Astrocyte (in vitro differentiated cells and primary cell): ENCODE data around the gene PYGM. TPM values are rescaled to one million over a fixed set of nuclear protein-coding genes. Genes with fewer than 3 reads are reported as not detected.

Experiments
- DNase-seq: peaks from one replicate; pipeline ENCODE4 v3.0.0-alpha.2; 2010; ENCODE audit warnings: low read depth
- FAIRE-seq: peaks from 2 replicates; lab custom pipeline; 2011; peaks lifted over from hg19 to GRCh38; lab: Jason Lieb, UNC
- H2AFZ ChIP-seq: 2 replicates; pipeline ENCODE4 v1.6.0; 2012; ENCODE audit warnings: low read depth, low read length, inconsistent platforms
- H3K27ac ChIP-seq: 2 replicates; pipeline ENCODE4 v1.5.1; 2011; ENCODE audit warnings: low read depth, low read length, inconsistent platforms
- H3K27me3 ChIP-seq: 2 replicates; pipeline ENCODE4 v1.6.0; 2011; ENCODE audit warnings: low read length, inconsistent platforms; ENCODE audit not compliant: insufficient read depth
- H3K36me3 ChIP-seq: 2 replicates; pipeline ENCODE4 v1.5.1; 2011; ENCODE audit warnings: low read length, inconsistent platforms; ENCODE audit not compliant: insufficient read depth
- H3K4me1 ChIP-seq: 2 replicates; pipeline ENCODE4 v1.5.1; 2011; ENCODE audit warnings: low read length, inconsistent platforms; ENCODE audit not compliant: insufficient read depth
- H3K4me2 ChIP-seq: 2 replicates; pipeline ENCODE4 v1.6.0; 2012; ENCODE audit warnings: low read length, inconsistent platforms
- H3K4me3 ChIP-seq: 2 replicates; pipeline ENCODE4 v1.5.1; 2011; ENCODE audit warnings: low read depth, mild to moderate bottlenecking, low read length, inconsistent platforms; ENCODE audit not compliant: insufficient read depth
- H3K79me2 ChIP-seq: 2 replicates; pipeline ENCODE4 v1.6.0; 2012; ENCODE audit warnings: mild to moderate bottlenecking, low read length, inconsistent platforms; ENCODE audit not compliant: insufficient read depth
- H3K9ac ChIP-seq: 2 replicates; pipeline ENCODE4 v1.6.0; 2012; ENCODE audit warnings: mild to moderate bottlenecking, low read length, inconsistent platforms
- H3K9me3 ChIP-seq: 2 replicates; pipeline ENCODE4 v1.5.1; 2012; ENCODE audit warnings: low read depth, mild to moderate bottlenecking, low read length, inconsistent platforms; ENCODE audit not compliant: insufficient read depth
- H4K20me1 ChIP-seq: 2 replicates; pipeline ENCODE4 v1.6.0; 2012; ENCODE audit warnings: low read length, inconsistent platforms; ENCODE audit not compliant: insufficient read depth
- H3K27ac Mint-ChIP-seq: one replicate; pipeline ENCODE4 v1.8.0; 2021; ENCODE audit warnings: mild to moderate bottlenecking, mixed read lengths; ENCODE audit not compliant: unreplicated experiment
- H3K27me3 Mint-ChIP-seq: one replicate; pipeline ENCODE4 v1.8.0; 2021; ENCODE audit warnings: low read depth, mixed read lengths; ENCODE audit not compliant: unreplicated experiment
- H3K36me3 Mint-ChIP-seq: one replicate; pipeline ENCODE4 v1.8.0; 2021; ENCODE audit warnings: low read depth, mixed read lengths; ENCODE audit not compliant: unreplicated experiment
- H3K4me1 Mint-ChIP-seq: one replicate; pipeline ENCODE4 v1.8.0; 2021; ENCODE audit warnings: low read depth, mixed read lengths; ENCODE audit not compliant: unreplicated experiment
- H3K4me3 Mint-ChIP-seq: one replicate; pipeline ENCODE4 v1.8.0; 2021; ENCODE audit warnings: mild to moderate bottlenecking, moderate library complexity, mixed read lengths; ENCODE audit not compliant: unreplicated experiment
- H3K9me3 Mint-ChIP-seq: one replicate; pipeline ENCODE4 v1.8.0; 2021; ENCODE audit warnings: mild to moderate bottlenecking, mixed read lengths; ENCODE audit not compliant: unreplicated experiment
- EZH2 ChIP-seq: IDR thresholded peaks from 2 replicates; pipeline ENCODE4 v1.6.1; 2012; ENCODE audit warnings: mild to moderate bottlenecking, low read length, inconsistent platforms; ENCODE audit not compliant: insufficient read depth
- total RNA-seq: library from RNA; stranded (reverse); gene quantifications from 2 replicates; pipeline ENCODE4 v1.2.1, GENCODE V29; 2021
- TF ChIP-seq, protein P1 (sequence below): IDR thresholded peaks from 2 replicates; pipeline ENCODE4 v1.5.1; 2011; ENCODE audit warnings: low read depth, mild to moderate bottlenecking, inconsistent platforms, low read length, moderate library complexity; ENCODE audit not compliant: insufficient read depth

Gene PYGM
- total RNA-seq, 1 donor from 2014 or later = 0.68 TPM

DNA sequence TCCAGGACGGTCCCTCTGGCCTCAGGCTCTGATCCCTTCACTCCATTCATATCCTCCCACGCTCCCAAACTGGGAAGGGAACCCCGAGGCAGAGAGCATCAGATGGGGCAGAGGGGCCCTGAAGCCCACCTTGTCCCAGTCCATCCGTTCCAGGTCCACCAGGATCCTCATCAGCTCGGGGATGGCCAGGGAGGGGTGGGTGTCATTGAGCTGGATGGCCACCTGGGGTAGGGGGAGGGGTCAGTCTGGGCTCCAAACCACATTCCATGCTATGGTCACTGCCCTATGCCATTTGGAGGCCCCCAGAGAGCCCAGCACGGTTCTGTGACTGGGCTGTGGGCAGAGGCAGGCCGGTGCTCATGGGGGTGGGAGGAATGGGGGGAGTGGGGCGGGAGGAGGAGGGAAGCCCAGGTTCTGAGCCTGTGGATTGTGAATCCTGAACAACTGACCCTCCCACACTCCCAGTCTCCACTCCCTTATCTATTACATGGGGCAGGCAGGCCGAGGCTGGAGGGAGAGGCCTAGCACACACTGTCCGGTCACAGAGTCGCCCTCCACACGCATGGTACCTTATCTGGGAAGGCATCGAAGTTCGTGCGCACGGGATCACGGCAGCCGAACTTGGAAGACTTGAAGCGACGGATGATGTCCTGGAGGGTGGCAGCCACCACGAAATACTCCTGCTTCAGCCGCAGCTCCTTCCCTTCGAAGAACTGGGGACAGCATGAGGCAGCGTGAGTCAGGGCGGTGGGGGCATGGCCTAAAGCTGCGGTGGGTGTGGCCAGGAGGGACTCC is 5.5 kb downstream of the PYGM start:
- H3K36me3 ChIP-seq = no peaks in the 10 kb centered on the region
- peaks cover 9% of the 10 kb centered on the region for H3K36me3 Mint-ChIP-seq
- H3K4me3 Mint-ChIP-seq = no peak overlapping the region
- H3K27me3 ChIP-seq = no peaks in the 10 kb centered on the region
- no peak overlapping the region for H3K27ac ChIP-seq
- no peak overlapping the region for H3K9ac ChIP-seq
- no peak for FAIRE-seq
- H3K79me2 ChIP-seq = no peaks in the 10 kb centered on the region
- no peak overlapping the region for H3K27ac Mint-ChIP-seq
- no peak for DNase-seq
- no peaks in the 10 kb centered on the region for H4K20me1 ChIP-seq
- no peak for TF ChIP-seq EZH2
- TF ChIP-seq, protein P1, sequence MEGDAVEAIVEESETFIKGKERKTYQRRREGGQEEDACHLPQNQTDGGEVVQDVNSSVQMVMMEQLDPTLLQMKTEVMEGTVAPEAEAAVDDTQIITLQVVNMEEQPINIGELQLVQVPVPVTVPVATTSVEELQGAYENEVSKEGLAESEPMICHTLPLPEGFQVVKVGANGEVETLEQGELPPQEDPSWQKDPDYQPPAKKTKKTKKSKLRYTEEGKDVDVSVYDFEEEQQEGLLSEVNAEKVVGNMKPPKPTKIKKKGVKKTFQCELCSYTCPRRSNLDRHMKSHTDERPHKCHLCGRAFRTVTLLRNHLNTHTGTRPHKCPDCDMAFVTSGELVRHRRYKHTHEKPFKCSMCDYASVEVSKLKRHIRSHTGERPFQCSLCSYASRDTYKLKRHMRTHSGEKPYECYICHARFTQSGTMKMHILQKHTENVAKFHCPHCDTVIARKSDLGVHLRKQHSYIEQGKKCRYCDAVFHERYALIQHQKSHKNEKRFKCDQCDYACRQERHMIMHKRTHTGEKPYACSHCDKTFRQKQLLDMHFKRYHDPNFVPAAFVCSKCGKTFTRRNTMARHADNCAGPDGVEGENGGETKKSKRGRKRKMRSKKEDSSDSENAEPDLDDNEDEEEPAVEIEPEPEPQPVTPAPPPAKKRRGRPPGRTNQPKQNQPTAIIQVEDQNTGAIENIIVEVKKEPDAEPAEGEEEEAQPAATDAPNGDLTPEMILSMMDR = no peak
- peaks cover 17% of the 10 kb centered on the region for H3K27me3 Mint-ChIP-seq
- no peaks in the 10 kb centered on the region for H3K9me3 Mint-ChIP-seq
- no peak overlapping the region for H2AFZ ChIP-seq
- H3K9me3 ChIP-seq = no peaks in the 10 kb centered on the region
- H3K4me1 Mint-ChIP-seq = no peaks in the 10 kb centered on the region
- no peak overlapping the region for H3K4me2 ChIP-seq
- H3K4me3 ChIP-seq = no peak overlapping the region
- no peaks in the 10 kb centered on the region for H3K4me1 ChIP-seq

DNA sequence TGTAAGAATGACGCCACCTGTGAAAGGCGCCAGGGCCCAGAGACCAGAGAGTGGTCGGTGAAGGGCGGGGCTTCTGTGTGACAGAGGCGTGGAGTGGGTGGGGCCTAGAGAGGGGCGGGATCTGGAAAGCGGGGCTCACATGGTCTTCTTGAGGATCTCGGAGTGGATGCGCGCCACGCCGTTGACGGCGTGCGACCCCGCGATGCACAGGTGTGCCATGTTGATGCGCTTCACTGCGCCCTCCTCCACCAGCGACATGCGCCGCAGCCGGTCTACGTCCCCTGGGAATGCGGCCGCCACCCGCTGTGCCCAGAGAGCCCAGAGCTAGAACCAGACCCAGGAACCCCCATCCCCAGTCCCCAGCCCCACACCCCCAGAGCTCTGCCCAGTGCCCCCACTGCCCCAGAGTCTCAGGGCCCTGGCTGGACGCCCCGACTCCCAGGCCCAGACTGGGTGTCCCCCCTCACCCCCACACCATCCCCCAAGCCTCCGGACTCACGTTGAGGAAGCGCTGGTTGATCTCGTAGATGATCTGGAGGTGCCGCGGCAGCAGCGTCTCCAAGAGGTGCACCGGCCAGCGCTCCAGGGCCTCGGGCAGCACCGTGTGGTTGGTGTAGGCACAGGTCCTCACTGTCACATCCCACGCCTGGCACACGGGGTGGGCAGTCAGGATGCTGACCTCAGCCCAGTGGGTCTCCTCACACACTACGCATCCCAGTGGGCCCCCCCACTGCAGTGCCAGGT is 6.2 kb downstream of the PYGM start:
- H3K9me3 Mint-ChIP-seq = no peaks in the 10 kb centered on the region
- TF ChIP-seq, protein P1 = no peak
- no peak for TF ChIP-seq EZH2

DNA sequence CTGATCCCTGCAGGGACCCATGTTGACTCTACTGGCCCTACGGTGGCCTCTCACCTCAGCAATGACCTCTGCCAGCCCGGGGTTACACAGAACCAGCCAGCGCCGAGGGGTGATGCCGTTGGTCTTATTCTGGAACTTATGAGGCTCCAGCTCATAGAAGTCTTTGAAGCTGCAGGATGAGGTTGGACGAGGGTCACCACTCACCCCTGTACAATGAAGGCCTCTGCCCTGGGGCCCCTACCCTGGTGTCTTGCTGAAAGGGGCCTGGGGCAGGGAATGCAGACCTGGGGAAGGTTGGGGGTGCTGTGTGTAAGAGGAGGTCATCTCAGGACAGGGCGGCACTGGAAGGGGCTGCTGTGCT is 6.8 kb downstream of the PYGM start:
- no peaks in the 10 kb centered on the region for H4K20me1 ChIP-seq
- TF ChIP-seq EZH2 = no peak
- TF ChIP-seq, protein P1 = no peak
- no peak overlapping the region for H3K4me2 ChIP-seq
- Mint-ChIP-seq H3K36me3 (peaks cover 9% of the 10 kb centered on the region), H3K27ac (no peak overlapping the region), H3K9me3 (no peaks in the 10 kb centered on the region), H3K4me3 (no peak overlapping the region), H3K4me1 (no peaks in the 10 kb centered on the region), H3K27me3 (peaks cover 17% of the 10 kb centered on the region)
- no peak for FAIRE-seq
- no peak for DNase-seq
- H3K79me2 ChIP-seq = no peaks in the 10 kb centered on the region
- H3K9me3 ChIP-seq = no peaks in the 10 kb centered on the region
- no peaks in the 10 kb centered on the region for H3K36me3 ChIP-seq
- H3K27me3 ChIP-seq = no peaks in the 10 kb centered on the region
- no peak overlapping the region for H3K4me3 ChIP-seq
- H3K27ac ChIP-seq = no peak overlapping the region
- H3K9ac ChIP-seq = no peak overlapping the region
- H3K4me1 ChIP-seq = no peaks in the 10 kb centered on the region
- H2AFZ ChIP-seq = no peak overlapping the region

More for the DNA sequence above, 6.2 kb downstream of the PYGM start:
- H3K36me3 ChIP-seq = no peaks in the 10 kb centered on the region
- H3K4me3 ChIP-seq = no peak overlapping the region
- Mint-ChIP-seq H3K4me1 (no peaks in the 10 kb centered on the region), H3K36me3 (peaks cover 9% of the 10 kb centered on the region), H3K27me3 (peaks cover 17% of the 10 kb centered on the region), H3K4me3 (no peak overlapping the region), H3K27ac (no peak overlapping the region)
- no peak overlapping the region for H2AFZ ChIP-seq
- no peaks in the 10 kb centered on the region for H3K79me2 ChIP-seq
- DNase-seq = no peak
- no peaks in the 10 kb centered on the region for H3K4me1 ChIP-seq
- no peak overlapping the region for H3K4me2 ChIP-seq
- no peak for FAIRE-seq
- no peaks in the 10 kb centered on the region for H3K27me3 ChIP-seq
- H3K27ac ChIP-seq = no peak overlapping the region
- no peaks in the 10 kb centered on the region for H3K9me3 ChIP-seq
- no peaks in the 10 kb centered on the region for H4K20me1 ChIP-seq
- H3K9ac ChIP-seq = no peak overlapping the region
